HEK293T (cell line): ENCODE data around the gene WDHD1.

ENCODE experiments used
- ARNT ChIP-seq: fragments of 450-650 bp; IDR thresholded peaks from 2 replicates; pipeline ENCODE4 v1.6.1; 2017; ENCODE audit warnings: mild to moderate bottlenecking
- BHLHE40 ChIP-seq: fragments of 450-650 bp; IDR thresholded peaks from 2 replicates; pipeline ENCODE4 v1.6.1; 2016; ENCODE audit warnings: mild to moderate bottlenecking, moderate library complexity, borderline replicate concordance
- ELF4 ChIP-seq: fragments of 450-650 bp; IDR thresholded peaks from 2 replicates; pipeline ENCODE4 v1.6.1; 2017; ENCODE audit warnings: antibody characterized with exemption
- FOXA1 ChIP-seq: fragments of 450-650 bp; IDR thresholded peaks from 2 replicates; pipeline ENCODE4 v1.6.1; 2016; ENCODE audit warnings: mild to moderate bottlenecking
- L3MBTL2 ChIP-seq: fragments of 450-650 bp; conservative IDR thresholded peaks from 2 replicates; pipeline ENCODE4 v1.6.1; 2016; ENCODE audit warnings: mild to moderate bottlenecking
- NFRKB ChIP-seq: fragments of 450-650 bp; IDR thresholded peaks from 2 replicates; pipeline ENCODE4 v1.6.1; 2016; ENCODE audit warnings: mild to moderate bottlenecking, moderate library complexity
- SP1 ChIP-seq: fragments of 450-650 bp; IDR thresholded peaks from 2 replicates; pipeline ENCODE4 v1.6.1; 2017
- SUZ12 ChIP-seq: fragments of 450-650 bp; IDR thresholded peaks from 2 replicates; pipeline ENCODE4 v1.6.1; 2016; ENCODE audit warnings: mild to moderate bottlenecking
- TARDBP ChIP-seq: fragments of 450-650 bp; IDR thresholded peaks from 2 replicates; pipeline ENCODE4 v1.6.1; 2016

DNA sequence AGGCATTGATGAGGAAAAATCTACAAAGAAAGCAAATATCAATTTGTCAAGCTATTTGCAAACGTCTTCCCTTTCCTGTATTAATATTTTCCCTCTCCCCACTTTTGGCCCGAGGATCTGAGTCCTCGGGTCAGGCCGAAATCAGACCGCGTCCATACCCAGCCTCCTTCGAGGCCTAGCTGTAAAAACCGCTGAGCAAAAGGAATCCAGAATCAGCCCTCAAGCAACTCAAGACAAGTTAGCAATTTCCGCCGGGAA, 24.2 kb upstream of the WDHD1 start:
- TF ChIP-seq L3MBTL2: no peak; the same call in none of the 2 replicates
- no peak for TF ChIP-seq SUZ12
- no peak for TF ChIP-seq ELF4
- TF ChIP-seq NFRKB: no peak; the same call in 1 of the 2 replicates
- TF ChIP-seq ARNT: no peak
- no peak for TF ChIP-seq FOXA1
- no peak for TF ChIP-seq SP1
- TF ChIP-seq TARDBP: no peak
- TF ChIP-seq BHLHE40: no peak
